22Rv1 (cell line): ENCODE results near the gene MGAT4B.
A peak's percentile ranks its signal among the peaks of the same experiment; 100 is the strongest.

ENCODE experiments used
- H3K27ac ChIP-seq: fragments of 450-650 bp; 2 replicates; pipeline ENCODE4 v1.5.1; 2017
- CTCF ChIP-seq: fragments of 450-650 bp; IDR thresholded peaks from 2 replicates; pipeline ENCODE4 v1.5.1; 2017; ENCODE audit warnings: mild to moderate bottlenecking
- ZFX ChIP-seq: fragments of 450-650 bp; IDR thresholded peaks from 2 replicates; pipeline ENCODE4 v1.6.1; 2017; ENCODE audit warnings: antibody characterized with exemption, borderline replicate concordance

The MGAT4B gene

DNA sequence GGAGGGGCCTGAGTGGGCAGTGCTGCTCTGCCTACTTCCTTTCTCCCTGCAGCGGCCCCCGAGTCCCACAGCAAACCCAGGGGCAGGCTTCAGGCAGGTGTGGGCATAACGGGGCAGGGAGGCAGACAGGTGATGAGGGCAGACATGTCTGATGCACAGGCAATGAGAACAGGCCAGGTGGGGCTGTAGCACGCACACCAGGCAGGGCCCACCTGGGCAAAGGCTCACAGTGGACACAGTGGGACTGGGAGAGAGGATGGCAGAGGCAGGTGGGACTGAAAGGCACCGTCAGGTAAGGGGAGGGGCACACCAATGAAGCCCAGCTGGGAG lies 7.1 kb downstream of the MGAT4B start:
- TF ChIP-seq CTCF, result no peak
- TF ChIP-seq ZFX, result no peak
- H3K27ac ChIP-seq, result no peak overlapping the region

- TF ChIP-seq ZFX, result no peak
- no peak for TF ChIP-seq CTCF
- H3K27ac ChIP-seq, result no peak overlapping the region
Observed at GRCh38 chr5:179798771-179799643, 7.7 kb downstream of the MGAT4B start.

DNA sequence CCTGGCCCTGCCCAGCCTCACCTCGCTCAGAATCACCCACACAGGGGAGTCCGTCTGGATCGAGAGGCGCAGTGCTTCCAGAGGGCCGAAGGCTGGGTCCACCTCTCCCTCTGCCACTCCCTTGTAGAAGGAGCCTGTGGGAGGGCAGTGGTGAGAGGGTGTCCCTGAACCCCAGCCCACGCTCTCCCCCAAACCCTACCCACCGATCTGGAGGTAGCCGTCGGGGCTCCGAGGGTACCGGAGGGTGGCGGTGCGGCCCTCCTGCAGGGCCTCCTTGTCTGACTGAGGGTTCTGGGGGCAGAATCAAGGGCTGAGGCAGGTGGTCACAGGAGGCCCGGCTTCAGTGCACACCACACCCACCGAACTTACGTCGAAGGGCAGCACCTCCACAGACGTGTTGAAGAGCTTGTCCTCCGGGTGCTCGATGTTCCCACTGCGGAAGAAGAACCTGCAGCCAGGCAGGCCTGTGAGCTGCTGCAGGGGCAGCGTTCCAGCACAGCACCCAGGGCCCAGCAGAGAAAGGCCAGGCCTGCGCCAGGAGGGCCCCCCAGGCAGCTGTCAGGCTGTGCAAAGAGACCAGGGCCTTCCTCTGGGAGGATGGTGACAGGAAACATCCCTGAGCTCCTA lies 8.4 kb downstream of the MGAT4B start:
- H3K27ac ChIP-seq, result no peak overlapping the region

DNA sequence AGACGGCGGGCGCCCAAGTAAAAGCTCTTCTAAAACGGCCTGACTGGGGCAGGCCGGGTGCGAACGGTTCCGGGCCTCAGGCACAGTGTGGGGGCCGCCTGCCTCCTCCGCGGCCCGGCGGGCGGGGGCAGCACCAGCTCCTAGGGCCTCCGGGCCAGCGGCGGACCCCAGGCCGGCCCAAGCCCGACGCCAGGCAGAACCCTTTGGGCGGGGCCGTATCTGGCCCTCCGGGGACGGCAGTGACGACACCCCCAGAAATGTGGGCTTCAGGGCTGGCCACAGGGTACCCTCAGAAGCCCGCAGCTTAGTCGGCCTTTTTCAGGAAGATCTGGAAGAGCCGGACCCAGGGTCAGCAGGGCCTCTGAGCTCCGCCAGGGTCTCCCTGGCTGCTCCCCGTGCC lies 8.9 kb downstream of the MGAT4B start:
- H3K27ac ChIP-seq, result 0 out of 2 replicates have a peak overlapping the region, but pooled peaks have one; percentile 90
- no peak for TF ChIP-seq CTCF
- no peak for TF ChIP-seq ZFX

More for the DNA sequence above, 8.4 kb downstream of the MGAT4B start:
- no peak for TF ChIP-seq ZFX
- TF ChIP-seq CTCF, result no peak

DNA sequence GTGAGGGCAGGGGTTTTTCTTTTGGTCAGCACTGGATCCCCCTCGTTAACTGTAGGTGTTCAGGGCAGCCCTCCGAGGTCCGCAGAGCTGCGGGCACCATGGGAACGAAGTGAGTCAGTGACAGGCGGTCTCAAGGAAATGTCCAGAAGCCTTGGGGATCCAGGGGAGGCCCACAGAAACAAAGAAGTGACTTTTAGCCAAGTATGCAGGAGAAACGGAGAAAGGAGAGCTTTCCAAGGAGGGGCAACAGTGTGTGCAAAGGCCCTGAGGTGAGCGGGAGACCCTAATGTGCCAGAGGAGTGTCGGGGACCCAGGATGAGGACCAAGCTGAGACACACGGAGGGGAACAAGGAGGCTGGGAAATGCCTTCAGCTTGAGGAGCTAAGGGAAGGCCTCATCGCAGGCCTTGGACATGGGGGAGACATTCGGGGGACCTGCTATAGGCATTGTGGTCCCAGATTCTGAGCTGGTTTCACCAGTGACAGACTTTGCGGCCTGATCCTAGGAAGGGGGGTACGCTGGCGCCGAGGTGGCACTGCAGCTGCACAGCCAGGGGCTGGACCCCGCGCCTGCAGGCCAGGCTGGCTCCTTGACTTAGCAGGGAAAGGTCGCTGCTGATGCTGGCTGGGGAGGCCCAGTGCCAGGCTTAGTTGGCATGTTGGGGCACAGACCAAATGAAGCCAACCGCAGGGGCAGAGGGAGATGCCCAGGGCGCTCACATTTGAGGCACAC lies 9.6 kb downstream of the MGAT4B start:
- peak overlapping the region; percentile 90 for H3K27ac ChIP-seq
- TF ChIP-seq CTCF (no peak), ZFX (no peak)

DNA sequence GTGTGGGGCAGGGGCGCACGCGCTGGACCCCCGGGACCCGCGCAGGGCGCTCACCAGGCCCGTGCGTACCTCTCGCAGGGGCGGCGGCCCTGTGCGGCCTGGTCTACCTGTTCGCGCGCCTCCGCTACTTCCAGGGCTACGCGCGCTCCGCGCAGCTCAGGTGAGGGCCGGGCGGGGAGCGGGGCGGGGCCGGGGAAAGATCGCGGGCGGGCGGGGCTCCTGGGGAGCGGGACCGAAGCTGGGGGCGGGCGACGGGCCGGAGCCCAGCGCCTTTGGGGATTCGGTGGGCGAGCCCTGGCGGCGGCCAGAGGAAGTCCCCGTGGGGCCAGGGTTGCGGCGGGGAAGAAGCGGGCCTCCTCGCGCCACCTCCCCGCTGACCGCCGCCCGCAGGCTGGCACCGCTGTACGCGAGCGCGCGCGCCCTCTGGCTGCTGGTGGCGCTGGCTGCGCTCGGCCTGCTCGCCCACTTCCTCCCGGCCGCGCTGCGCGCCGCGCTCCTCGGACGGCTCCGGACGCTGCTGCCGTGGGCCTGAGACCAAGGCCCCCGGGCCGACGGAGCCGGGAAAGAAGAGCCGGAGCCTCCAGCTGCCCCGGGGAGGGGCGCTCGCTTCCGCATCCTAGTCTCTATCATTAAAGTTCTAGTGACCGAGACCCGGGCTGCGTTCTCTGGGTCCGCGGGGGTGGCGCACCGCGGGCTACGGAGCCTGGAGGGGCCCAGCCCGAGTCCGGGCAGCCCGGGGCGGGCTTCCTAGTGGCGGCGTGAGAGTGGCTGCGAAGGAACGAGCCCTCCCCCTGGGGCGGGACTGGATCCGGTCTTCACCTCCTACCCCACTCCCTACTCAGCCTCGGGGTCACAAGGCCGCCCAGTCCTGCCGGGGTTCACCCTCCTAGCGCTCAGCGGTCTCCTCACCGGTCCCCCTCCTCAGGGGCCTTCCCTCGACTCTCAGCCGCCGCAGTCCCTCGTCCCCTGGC lies 10.5 kb downstream of the MGAT4B start:
- TF ChIP-seq CTCF (peak; percentile 87), ZFX (no peak)
- H3K27ac ChIP-seq, result peak overlapping the region; percentile 90
